Raji (cell line): Measurements from ENCODE around the gene PLK2.

Source experiments
- POLR2A ChIP-seq: IDR thresholded peaks from 2 replicates; pipeline ENCODE4 v1.6.1; 2011; ENCODE audit warnings: low read depth, low read length, control low read depth; ENCODE audit not compliant: insufficient read depth

The PLK2 gene

GRCh38 chr5:58440901-58441460 is 18.9 kb downstream of the PLK2 start:
- TF ChIP-seq POLR2A, result no peak

GRCh38 chr5:58439094-58439644 is 20.7 kb downstream of the PLK2 start:
- no peak for TF ChIP-seq POLR2A

GRCh38 chr5:58437661-58438060 is 22.2 kb downstream of the PLK2 start:
- TF ChIP-seq POLR2A, result no peak

DNA sequence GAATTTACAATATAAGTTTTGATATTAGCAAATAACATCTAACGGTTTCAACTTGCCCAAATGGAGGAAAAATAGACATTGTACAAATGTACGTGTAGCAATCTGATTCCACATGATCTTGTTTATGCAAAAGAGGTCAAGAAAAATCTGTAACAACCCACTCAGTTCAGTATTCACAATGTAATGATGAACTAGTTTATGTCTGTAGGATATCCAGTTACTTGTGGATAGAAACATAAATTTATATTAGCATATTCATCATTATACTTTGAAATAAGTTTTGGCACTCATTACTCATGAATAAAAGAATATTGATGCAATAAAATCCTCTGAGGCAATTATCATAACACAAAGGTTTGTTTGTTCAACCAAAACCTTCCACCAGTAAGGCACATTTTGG is 28.1 kb downstream of the PLK2 start:
- TF ChIP-seq POLR2A, result no peak

DNA sequence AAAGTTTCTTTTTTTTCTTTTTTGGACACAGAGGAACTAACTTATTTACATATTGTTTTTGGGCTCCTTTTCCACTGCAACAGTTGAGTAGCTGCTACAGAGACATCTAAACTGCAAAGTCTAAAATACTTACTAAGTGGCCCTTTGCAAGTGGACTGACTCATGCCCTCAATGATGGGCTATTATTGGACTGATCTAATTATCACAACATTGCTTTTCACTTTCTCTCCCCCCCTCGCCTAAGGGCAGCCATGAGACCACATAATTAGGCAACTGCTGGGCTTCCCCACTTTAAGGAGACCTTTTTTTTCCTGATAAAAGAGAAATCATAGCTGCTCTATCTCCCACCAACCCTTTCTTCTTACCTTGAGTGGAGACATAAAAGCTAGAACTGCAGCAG is 47.0 kb downstream of the PLK2 start:
- no peak for TF ChIP-seq POLR2A

- no peak for TF ChIP-seq POLR2A
These were observed 47.8 kb downstream of the PLK2 start for GRCh38 chr5:58412081-58412480.

GRCh38 chr5:58411372-58411771 is 48.5 kb downstream of the PLK2 start:
- TF ChIP-seq POLR2A, result no peak

DNA sequence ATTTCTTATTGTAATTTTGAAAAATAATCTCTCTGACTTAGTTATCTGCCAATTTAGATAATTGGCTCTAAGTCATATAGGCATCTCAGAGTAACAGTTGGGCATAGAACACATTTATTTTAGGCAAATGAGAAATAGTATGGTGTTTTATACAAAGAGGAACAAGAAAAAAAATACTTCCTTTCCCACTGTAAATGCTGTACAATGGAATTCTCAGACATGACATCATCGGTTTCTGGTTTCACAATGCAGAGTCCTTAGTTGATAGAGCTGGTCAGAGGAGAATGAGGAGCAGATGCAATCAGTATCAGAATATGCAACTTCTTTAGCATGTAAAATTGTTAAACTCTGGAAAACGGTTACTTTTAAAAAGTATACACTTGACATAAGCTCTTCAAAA is 49.4 kb downstream of the PLK2 start:
- no peak for TF ChIP-seq POLR2A

- no peak for TF ChIP-seq POLR2A
These were observed 52.7 kb downstream of the PLK2 start for GRCh38 chr5:58407042-58407719.

DNA sequence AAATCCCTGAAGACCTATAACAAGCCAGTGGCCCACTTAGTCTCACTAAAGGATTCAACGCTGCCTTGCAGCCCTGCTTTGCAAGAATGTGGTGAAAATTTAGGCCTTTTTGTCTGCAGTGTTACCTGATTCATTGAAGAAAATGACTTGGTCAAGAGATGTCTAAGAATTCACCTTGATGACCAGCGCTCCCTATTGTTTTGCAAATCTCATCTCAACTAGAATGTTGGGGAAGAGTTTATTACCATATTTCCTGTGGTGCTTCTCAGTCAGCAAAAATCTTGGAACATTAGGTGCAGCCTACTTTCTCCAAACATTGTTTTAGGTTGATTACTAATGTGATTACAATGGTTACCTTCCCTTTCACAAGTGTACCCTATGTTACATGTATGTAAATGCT is 53.5 kb downstream of the PLK2 start:
- no peak for TF ChIP-seq POLR2A

DNA sequence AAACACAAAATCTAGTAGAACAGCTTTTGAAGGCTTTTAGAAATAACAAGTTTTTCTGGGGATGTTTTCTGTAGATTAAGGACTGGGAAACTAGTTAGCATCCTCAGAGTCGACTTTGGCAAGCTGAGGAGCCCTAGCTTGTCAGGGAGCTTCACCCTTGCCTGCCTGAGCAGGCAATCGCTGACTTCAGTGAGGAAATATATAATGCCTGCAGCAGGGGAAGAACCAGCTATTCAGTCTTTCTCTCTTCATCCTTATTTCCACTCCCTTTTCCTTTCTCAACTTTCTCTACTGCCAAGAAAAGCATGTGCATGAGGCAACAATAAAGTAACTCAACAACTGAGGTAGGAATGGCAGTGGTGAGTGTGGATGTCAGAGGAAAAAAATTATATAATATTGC is 54.7 kb downstream of the PLK2 start:
- TF ChIP-seq POLR2A, result no peak

GRCh38 chr5:58404734-58405133 is 55.2 kb downstream of the PLK2 start:
- no peak for TF ChIP-seq POLR2A
